GM12878 (cell line): ENCODE results near the gene HAUS1. TPM values are rescaled to one million over a fixed set of nuclear protein-coding genes. Genes with fewer than 3 reads are reported as not detected.
A peak's percentile ranks its signal among the peaks of the same experiment; 100 is the strongest.

Experiments used
- ATAC-seq: fragments of 200-7000 bp; cut with Tn5 transposase; 3 replicates; pipeline ENCODE4 v1.9.1; 2020; ENCODE audit warnings: mild to moderate bottlenecking, moderate library complexity
- BruUV-seq: library from RNA; stranded (reverse); fragments of 400-500 nt; replicated peaks from 2 replicates; lab custom pipeline; 2021; lab: Mats Ljungman, UMichigan
- CTCF ChIA-PET: fragments of 300-600 bp; sonication (Branson Sonifier 250); formaldehyde crosslinking; extraction: SDS; loops from one replicate; lab custom pipeline; 2021; ENCODE audit warnings: inconsistent platforms; lab: Yijun Ruan, JAX
- POLR2A ChIA-PET: fragments of 350-600 bp; formaldehyde crosslinking; extraction: SDS; loops from one replicate; lab custom pipeline; 2021; ENCODE audit warnings: inconsistent platforms; lab: Charles Lee
- RAD21 ChIA-PET: fragments of 300-600 bp; sonication (Branson Sonifier 250); formaldehyde crosslinking; loops from one replicate; lab custom pipeline; 2023; ENCODE audit warnings: antibody characterized with exemption; ENCODE audit not compliant: unreplicated experiment; lab: Charles Lee
- SMC1A ChIA-PET: fragments of 300-600 bp; sonication (Branson Sonifier 250); formaldehyde crosslinking; loops from one replicate; lab custom pipeline; 2023; ENCODE audit not compliant: unreplicated experiment, uncharacterized antibody; lab: Charles Lee
- DNase-seq: peaks from one replicate; pipeline ENCODE4 v3.0.0-alpha.2; 2011; ENCODE audit warnings: low read depth, low spot score
- FAIRE-seq: peaks from 3 replicates; lab custom pipeline; 2011; peaks lifted over from hg19 to GRCh38; lab: Jason Lieb, UNC
- H2AFZ ChIP-seq: 2 replicates; pipeline ENCODE4 v1.6.0; 2011; ENCODE audit warnings: low read depth, low read length, control low read depth; ENCODE audit not compliant: control insufficient read depth
- H3K27ac ChIP-seq: 2 replicates; pipeline ENCODE4 v1.5.1; 2011; ENCODE audit warnings: control low read depth; ENCODE audit not compliant: control insufficient read depth, insufficient read depth
- H3K27me3 ChIP-seq, 2 experiments: replicated peaks in 1 of 2; 2 replicates each; pipeline versions ENCODE4 v1.6.0 to v1.6.1; 2011; ENCODE audit warnings: low read length in 1 of 2; ENCODE audit not compliant: control insufficient read depth in 2 of 2, insufficient read depth in 2 of 2
- H3K36me3 ChIP-seq, 2 experiments: 2 replicates each; pipeline ENCODE4 v1.5.1; 2011; ENCODE audit warnings: low read length in 1 of 2; ENCODE audit not compliant: control insufficient read depth in 2 of 2, insufficient read depth in 2 of 2
- H3K4me1 ChIP-seq: 2 replicates; pipeline ENCODE4 v1.6.1; 2011; ENCODE audit warnings: mild to moderate bottlenecking, low read length, moderate library complexity, mixed read lengths; ENCODE audit not compliant: control insufficient read depth, insufficient read depth
- H3K4me2 ChIP-seq: 2 replicates; pipeline ENCODE4 v1.6.0; 2011; ENCODE audit warnings: control low read depth; ENCODE audit not compliant: control insufficient read depth, insufficient read depth
- H3K4me3 ChIP-seq: fragments of 200-600 bp; sonication (generic); 2 replicates; pipeline ENCODE4 v1.5.1; 2016
- H3K79me2 ChIP-seq: 2 replicates; pipeline ENCODE4 v1.6.0; 2011; ENCODE audit warnings: low read length; ENCODE audit not compliant: control insufficient read depth, insufficient read depth
- H3K9ac ChIP-seq: 2 replicates; pipeline ENCODE4 v1.8.0; 2011; ENCODE audit warnings: low read length, control low read depth, mixed read lengths; ENCODE audit not compliant: control insufficient read depth, insufficient read depth
- H3K9me3 ChIP-seq: replicated peaks from 3 replicates; pipeline ENCODE4 v1.5.1; 2011; ENCODE audit warnings: mild to moderate bottlenecking, low read length; ENCODE audit not compliant: control insufficient read depth, insufficient read depth
- H4K20me1 ChIP-seq: 2 replicates; pipeline ENCODE4 v1.6.0; 2011; ENCODE audit not compliant: control insufficient read depth, insufficient read depth
- ATF7 ChIP-seq: fragments of 450-650 bp; IDR thresholded peaks from 2 replicates; pipeline ENCODE4 v1.6.1; 2016; ENCODE audit warnings: low read depth, mild to moderate bottlenecking
- BACH1 ChIP-seq: fragments of 450-650 bp; IDR thresholded peaks from 2 replicates; pipeline ENCODE4 v1.6.1; 2017; ENCODE audit warnings: mild to moderate bottlenecking, borderline replicate concordance
- BCL11A ChIP-seq: IDR thresholded peaks from 2 replicates; pipeline ENCODE4 v1.6.1; 2011; ENCODE audit warnings: low read depth, low read length
- CHD2 ChIP-seq: IDR thresholded peaks from 2 replicates; pipeline ENCODE4 v1.6.1; 2011; ENCODE audit warnings: low read depth, low read length, improper control_type of control experiment, borderline replicate concordance
- CHD4 ChIP-seq: fragments of 200-600 bp; sonication (generic); IDR thresholded peaks from 2 replicates; pipeline ENCODE4 v1.6.1; 2016; ENCODE audit warnings: mild to moderate bottlenecking
- E4F1 ChIP-seq: fragments of 450-650 bp; IDR thresholded peaks from 2 replicates; pipeline ENCODE4 v1.6.1; 2018; ENCODE audit warnings: borderline replicate concordance, mild to moderate bottlenecking; ENCODE audit not compliant: partially characterized antibody
- GATAD2B ChIP-seq: fragments of 450-650 bp; conservative IDR thresholded peaks from 2 replicates; pipeline ENCODE4 v1.6.1; 2017; ENCODE audit warnings: low read depth, mild to moderate bottlenecking, moderate library complexity
- NBN ChIP-seq: fragments of 450-650 bp; IDR thresholded peaks from 2 replicates; pipeline ENCODE4 v1.6.1; 2016
- NFXL1 ChIP-seq: fragments of 450-650 bp; IDR thresholded peaks from 2 replicates; pipeline ENCODE4 v1.6.1; 2017; ENCODE audit warnings: antibody characterized with exemption, mild to moderate bottlenecking, borderline replicate concordance
- NFYB ChIP-seq: IDR thresholded peaks from 2 replicates; pipeline ENCODE4 v1.6.1; 2011; ENCODE audit warnings: low read depth, mild to moderate bottlenecking, low read length, improper control_type of control experiment, moderate library complexity; ENCODE audit not compliant: insufficient read depth
- PML ChIP-seq: IDR thresholded peaks from 2 replicates; pipeline ENCODE4 v1.6.1; 2012; ENCODE audit warnings: low read length, inconsistent platforms
- POLR2A ChIP-seq: IDR thresholded peaks from 2 replicates; pipeline ENCODE4 v1.6.1; 2011; ENCODE audit warnings: low read depth, mild to moderate bottlenecking, low read length
- RAD51 ChIP-seq: fragments of 450-650 bp; IDR thresholded peaks from 2 replicates; pipeline ENCODE4 v1.6.1; 2016; ENCODE audit warnings: moderate library complexity, mild to moderate bottlenecking, inconsistent platforms
- RB1 ChIP-seq: fragments of 450-650 bp; formaldehyde crosslinking; IDR thresholded peaks from 2 replicates; pipeline ENCODE4 v1.6.1; 2017; ENCODE audit warnings: mild to moderate bottlenecking, borderline replicate concordance
- RBBP5 ChIP-seq: fragments of 200-600 bp; sonication (generic); conservative IDR thresholded peaks from 2 replicates; pipeline ENCODE4 v1.6.1; 2016
- SIN3A ChIP-seq: IDR thresholded peaks from 2 replicates; pipeline ENCODE4 v1.6.1; 2012; ENCODE audit warnings: low read depth, low read length, improper control_type of control experiment
- SMC3 ChIP-seq: IDR thresholded peaks from 2 replicates; pipeline ENCODE4 v1.6.1; 2011; ENCODE audit warnings: low read length, improper control_type of control experiment, borderline replicate concordance
- ZBED1 ChIP-seq: IDR thresholded peaks from 2 replicates; pipeline ENCODE4 v1.6.1; 2016; ENCODE audit warnings: borderline replicate concordance
- WGBS: methylation state at CpG from one replicate; pipeline ENCODE4 v1.1.6; 2016; ENCODE audit warnings: low lambda C conversion rate; ENCODE audit not compliant: insufficient replicate concordance, insufficient coverage; ENCODE audit errors: missing lambda C conversion rate; 5-methylcytosine and 5-hydroxymethylcytosine counted together
- in situ Hi-C: fragments of 300-500 bp; cut with MboI; formaldehyde crosslinking; loops from 9 replicates; pipeline ENCODE4 v1.14.3; 2018; ENCODE audit warnings: mixed read lengths
- intact Hi-C: fragments of 100-400 bp; cut with micrococcal nuclease; formaldehyde crosslinking; loops from one replicate; pipeline ENCODE4 v1.14.2; 2022; ENCODE audit not compliant: unreplicated experiment
- polyA plus RNA-seq, 11 experiments: library from polyadenylated mRNA; depleted of rRNA in 4 of 11; unstranded in 6 of 11; stranded (reverse) in 5 of 11; fragments of >200 nt; fragmentation: Nextera tagmentation in 4 of 11; fragmentation: Illumina TruSeq in 1 of 11; extraction: Ambion mirVana in 4 of 11; extraction: Trizol in 1 of 11; gene quantifications; 1 replicate in 1 of 11; 2 replicates in 10 of 11; pipeline versions ENCODE4 v1.2.1 to v1.2.3, GENCODE V29; 2011 to 2016; ENCODE audit warnings: inconsistent platforms in 2 of 11, missing spikeins in 2 of 11, low read depth in 1 of 11
- total RNA-seq, 4 experiments: library from RNA; depleted of rRNA in 3 of 4; stranded (reverse); fragments of >200 nt in 3 of 4; fragmentation: Illumina TruSeq in 1 of 4; extraction: Trizol in 1 of 4; gene quantifications; 2 replicates each; pipeline versions ENCODE4 v1.2.1 to v1.2.3, GENCODE V29; 2013 to 2021
- TF ChIP-seq, protein P1 (sequence below): fragments of 450-650 bp; conservative IDR thresholded peaks from 2 replicates; pipeline ENCODE4 v1.6.1; 2017; ENCODE audit warnings: mild to moderate bottlenecking, moderate library complexity
- TF ChIP-seq, protein P2 (sequence below): IDR thresholded peaks from 2 replicates; pipeline ENCODE4 v1.6.1; 2011; ENCODE audit warnings: low read depth, mild to moderate bottlenecking, low read length, moderate library complexity, borderline replicate concordance; ENCODE audit errors: extremely low read depth

Gene HAUS1
- total and polyA plus RNA-seq, 10 of the 15 experiments (the other 5 are each of a cell fraction or from before 2014, with no cell fraction given): 41.2 to 182 (median 91.9) TPM

GRCh38 chr18:46097801-46098615 lies 6.2 kb upstream of the HAUS1 start, which contains the start of gene ATP5F1A:
TSS of gene ATP5F1A (minus strand) at chr18:46098296. CDS start at chr18:46098231, 65 bp downstream.
- FAIRE-seq (no peak), ATAC-seq (peak; percentile 88), DNase-seq (peak; percentile 48)
- Histone ChIP-seq H3K4me3 (peak within 1 kb of the TSS; percentile 77), H3K79me2 (peaks cover 46% of the 10 kb centered on the region), H4K20me1 (peaks cover 2% of the 10 kb centered on the region; the same call in 1 of the 2 replicates), H3K9ac (peak within 1 kb of the TSS; percentile 69), H3K27me3 (no peaks in the 10 kb centered on the region), H3K4me1 (no peaks in the 10 kb centered on the region; the same call in 1 of the 2 replicates), H3K27ac (peak within 1 kb of the TSS; percentile 89), H3K9me3 (no peaks in the 10 kb centered on the region), H3K36me3 (peaks cover 0 to 10% of the 10 kb centered on the region in 2 experiments; a peak in 1 of 4 replicates), H2AFZ (peak within 1 kb of the TSS; percentile 96), H3K4me2 (peak within 1 kb of the TSS; percentile 94)
- ChIA-PET RAD21 (interaction anchor here (0.6 kb wide), 3 partner anchors 219 to 410 kb away, joined by 3 read pairs; no protein-coding TSS in a partner anchor), POLR2A (interaction anchor here (0.9 to 2.4 kb wide), 4 partner anchors 9 to 134 kb away, joined by 3 to 8 read pairs (median 3); no protein-coding TSS in a partner anchor), CTCF (interaction anchor here (0.7 to 1.4 kb wide), 5 partner anchors 9 to 410 kb away, joined by 3 to 4 read pairs (median 4); a partner anchor contains a TSS), SMC1A (interaction anchor here (1.1 to 1.6 kb wide), 3 partner anchors 16 to 75 kb away, joined by 3 to 6 read pairs (median 5); a partner anchor contains a TSS)
- intact Hi-C loops (no loop called here), in situ Hi-C loops (no loop called here)
- WGBS: under 1% methylated on average over 53 of the region's 53 CpGs
- no TSS peak for BruUV-seq
- TF ChIP-seq SIN3A (0 out of 2 replicates have a peak, but pooled peaks have one; percentile 23), NBN (0 out of 2 replicates have a peak, but pooled peaks have one; percentile 40), GATAD2B (peak; percentile 66), NFXL1 (no peak), POLR2A (peak; percentile 96), CHD4 (no peak), RBBP5 (0 out of 2 replicates have a peak, but pooled peaks have one; percentile 36), BCL11A (no peak), RAD51 (peak; percentile 85), RB1 (peak; percentile 71; the same call in 1 of the 2 replicates), ATF7 (no peak), NFYB (no peak), ZBED1 (0 out of 2 replicates have a peak, but pooled peaks have one; percentile 49), E4F1 (no peak), PML (peak; percentile 71; the same call in 1 of the 2 replicates), BACH1 (peak; percentile 85), SMC3 (no peak), CHD2 (peak; percentile 15; the same call in 1 of the 2 replicates)
- TF ChIP-seq, protein P1, sequence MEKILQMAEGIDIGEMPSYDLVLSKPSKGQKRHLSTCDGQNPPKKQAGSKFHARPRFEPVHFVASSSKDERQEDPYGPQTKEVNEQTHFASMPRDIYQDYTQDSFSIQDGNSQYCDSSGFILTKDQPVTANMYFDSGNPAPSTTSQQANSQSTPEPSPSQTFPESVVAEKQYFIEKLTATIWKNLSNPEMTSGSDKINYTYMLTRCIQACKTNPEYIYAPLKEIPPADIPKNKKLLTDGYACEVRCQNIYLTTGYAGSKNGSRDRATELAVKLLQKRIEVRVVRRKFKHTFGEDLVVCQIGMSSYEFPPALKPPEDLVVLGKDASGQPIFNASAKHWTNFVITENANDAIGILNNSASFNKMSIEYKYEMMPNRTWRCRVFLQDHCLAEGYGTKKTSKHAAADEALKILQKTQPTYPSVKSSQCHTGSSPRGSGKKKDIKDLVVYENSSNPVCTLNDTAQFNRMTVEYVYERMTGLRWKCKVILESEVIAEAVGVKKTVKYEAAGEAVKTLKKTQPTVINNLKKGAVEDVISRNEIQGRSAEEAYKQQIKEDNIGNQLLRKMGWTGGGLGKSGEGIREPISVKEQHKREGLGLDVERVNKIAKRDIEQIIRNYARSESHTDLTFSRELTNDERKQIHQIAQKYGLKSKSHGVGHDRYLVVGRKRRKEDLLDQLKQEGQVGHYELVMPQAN: peak; percentile 80
- TF ChIP-seq, protein P2, sequence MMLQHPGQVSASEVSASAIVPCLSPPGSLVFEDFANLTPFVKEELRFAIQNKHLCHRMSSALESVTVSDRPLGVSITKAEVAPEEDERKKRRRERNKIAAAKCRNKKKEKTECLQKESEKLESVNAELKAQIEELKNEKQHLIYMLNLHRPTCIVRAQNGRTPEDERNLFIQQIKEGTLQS: peak; percentile 59; the same call in 1 of the 2 replicates
